Fibroblast of lung (primary cell): Measurements from ENCODE around the gene LY6G6F. TPM values are rescaled to one million over a fixed set of nuclear protein-coding genes. Genes with fewer than 3 reads are reported as not detected.

ENCODE experiments used
- DNase-seq, 2 donors: peaks; one replicate each; pipeline versions ENCODE4 v3.0.0 to v3.0.0-alpha.2; 2010; ENCODE audit warnings: low read depth in 2 of 2
- H2AFZ ChIP-seq: 2 replicates; pipeline ENCODE4 v1.5.1; 2012; ENCODE audit warnings: low read length, control low read depth, inconsistent platforms
- H3K27ac ChIP-seq: 2 replicates; pipeline ENCODE4 v1.5.1; 2011; ENCODE audit warnings: low read length, control low read depth; ENCODE audit not compliant: insufficient read depth
- H3K27me3 ChIP-seq: 2 replicates; pipeline ENCODE4 v1.5.1; 2011; ENCODE audit warnings: mild to moderate bottlenecking, low read length; ENCODE audit not compliant: control insufficient read depth, insufficient read depth
- H3K36me3 ChIP-seq: 2 replicates; pipeline ENCODE4 v1.5.1; 2011; ENCODE audit warnings: low read length; ENCODE audit not compliant: control insufficient read depth, insufficient read depth
- H3K4me1 ChIP-seq: 2 replicates; pipeline ENCODE4 v1.5.1; 2011; ENCODE audit warnings: low read length; ENCODE audit not compliant: control insufficient read depth, insufficient read depth; ENCODE audit errors: extremely low read depth
- H3K4me2 ChIP-seq: 2 replicates; pipeline ENCODE4 v1.5.1; 2011; ENCODE audit warnings: low read length, control low read depth; ENCODE audit not compliant: insufficient read depth; ENCODE audit errors: extremely low read depth
- H3K4me3 ChIP-seq, 4 experiments: fragments of 200-600 bp in 1 of 4; sonication (generic) in 1 of 4; replicated peaks in 1 of 4; 2 replicates each; pipeline ENCODE4 v1.5.1; 2011 to 2016; ENCODE audit warnings: low read length in 4 of 4, low read depth in 3 of 4, mild to moderate bottlenecking in 3 of 4, control low read depth in 2 of 4, inconsistent platforms in 1 of 4, mixed read lengths in 1 of 4; ENCODE audit not compliant: insufficient read depth in 1 of 4; ENCODE audit errors: control extremely low read depth in 1 of 4
- H3K79me2 ChIP-seq: 2 replicates; pipeline ENCODE4 v1.5.1; 2012; ENCODE audit warnings: mild to moderate bottlenecking, low read length, inconsistent platforms; ENCODE audit not compliant: control insufficient read depth, insufficient read depth
- H3K9ac ChIP-seq: 2 replicates; pipeline ENCODE4 v1.5.1; 2011; ENCODE audit warnings: mild to moderate bottlenecking, low read length, control low read depth; ENCODE audit not compliant: insufficient read depth
- H3K9me3 ChIP-seq: 2 replicates; pipeline ENCODE4 v1.5.1; 2012; ENCODE audit warnings: low read depth, low read length; ENCODE audit not compliant: control insufficient read depth, insufficient read depth
- H4K20me1 ChIP-seq: 2 replicates; pipeline ENCODE4 v1.5.1; 2011; ENCODE audit warnings: low read length; ENCODE audit not compliant: control insufficient read depth, insufficient read depth; ENCODE audit errors: extremely low read depth
- EZH2 ChIP-seq: IDR thresholded peaks from 2 replicates; pipeline ENCODE4 v1.5.1; 2012; ENCODE audit warnings: low read length, control low read depth, mild to moderate bottlenecking; ENCODE audit errors: missing control alignments
- polyA plus RNA-seq, 2 donors: library from polyadenylated mRNA; depleted of rRNA in 1 of 2; stranded (reverse) in 1 of 2; unstranded in 1 of 2; fragments of >200 nt; gene quantifications; 2 replicates each; pipeline ENCODE4 v1.2.1, GENCODE V29; 2011 to 2012; ENCODE audit warnings: missing spikeins in 1 of 2
- total RNA-seq: library from RNA; depleted of rRNA; stranded (reverse); fragments of >200 nt; gene quantifications from 2 replicates; pipeline ENCODE4 v1.2.1, GENCODE V29; 2014
- TF ChIP-seq, protein P1 (sequence below), 2 donors: IDR thresholded peaks in 1 of 2; conservative IDR thresholded peaks in 1 of 2; 1 replicate in 1 of 2; 2 replicates in 1 of 2; pipeline ENCODE4 v1.5.1; 2011 to 2012; ENCODE audit warnings: low read length in 2 of 2, control low read depth in 1 of 2, inconsistent platforms in 1 of 2, low read depth in 1 of 2, mild to moderate bottlenecking in 1 of 2

Gene LY6G6F
- total and polyA plus RNA-seq, 2 donors (not counting 1 experiment from before 2014, with no cell fraction given) = not detected

DNA sequence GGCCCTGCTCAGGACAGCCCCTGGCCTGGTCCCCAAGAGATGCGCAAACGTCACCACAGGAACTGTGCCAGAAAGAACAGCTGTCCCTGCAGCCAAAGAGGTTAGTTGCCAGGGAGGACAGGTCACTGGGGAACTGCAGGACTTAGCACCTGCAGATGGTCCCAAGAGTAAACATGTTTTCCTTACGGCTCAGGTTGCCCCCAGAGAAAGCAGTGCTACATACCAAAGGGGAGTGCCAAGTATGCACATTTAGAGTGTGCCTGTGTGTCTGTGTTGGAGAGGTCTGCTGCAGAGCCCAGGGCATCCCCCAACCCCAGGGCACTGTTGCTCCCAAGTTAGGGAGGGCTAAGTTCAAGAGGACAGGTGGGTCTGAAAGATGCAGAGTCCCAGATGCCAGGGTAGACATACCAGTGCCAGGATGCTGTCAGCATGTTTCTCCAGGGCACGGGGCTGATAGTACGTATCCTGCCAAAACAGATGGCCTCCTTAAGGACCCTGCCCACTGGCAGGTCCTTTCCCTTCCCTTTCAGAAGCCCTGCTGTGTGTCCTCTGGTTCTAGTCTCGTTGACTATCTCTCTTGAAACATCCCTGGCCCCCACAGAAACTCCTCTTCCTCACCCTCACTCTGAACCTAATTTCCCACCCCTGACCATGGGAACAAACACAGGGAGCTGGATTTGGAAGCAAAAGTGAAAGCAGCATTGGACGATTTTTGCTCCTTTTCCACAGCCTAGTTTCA is 4.8 kb upstream of the LY6G6F start:
- no peaks in the 10 kb centered on the region for H3K36me3 ChIP-seq
- H3K4me2 ChIP-seq = peak overlapping the region; percentile 98
- DNase-seq = peak; percentile 7 to 51
- H3K9ac ChIP-seq = peak overlapping the region; percentile 96
- H3K4me1 ChIP-seq = peaks cover 8% of the 10 kb centered on the region
- TF ChIP-seq, protein P1, sequence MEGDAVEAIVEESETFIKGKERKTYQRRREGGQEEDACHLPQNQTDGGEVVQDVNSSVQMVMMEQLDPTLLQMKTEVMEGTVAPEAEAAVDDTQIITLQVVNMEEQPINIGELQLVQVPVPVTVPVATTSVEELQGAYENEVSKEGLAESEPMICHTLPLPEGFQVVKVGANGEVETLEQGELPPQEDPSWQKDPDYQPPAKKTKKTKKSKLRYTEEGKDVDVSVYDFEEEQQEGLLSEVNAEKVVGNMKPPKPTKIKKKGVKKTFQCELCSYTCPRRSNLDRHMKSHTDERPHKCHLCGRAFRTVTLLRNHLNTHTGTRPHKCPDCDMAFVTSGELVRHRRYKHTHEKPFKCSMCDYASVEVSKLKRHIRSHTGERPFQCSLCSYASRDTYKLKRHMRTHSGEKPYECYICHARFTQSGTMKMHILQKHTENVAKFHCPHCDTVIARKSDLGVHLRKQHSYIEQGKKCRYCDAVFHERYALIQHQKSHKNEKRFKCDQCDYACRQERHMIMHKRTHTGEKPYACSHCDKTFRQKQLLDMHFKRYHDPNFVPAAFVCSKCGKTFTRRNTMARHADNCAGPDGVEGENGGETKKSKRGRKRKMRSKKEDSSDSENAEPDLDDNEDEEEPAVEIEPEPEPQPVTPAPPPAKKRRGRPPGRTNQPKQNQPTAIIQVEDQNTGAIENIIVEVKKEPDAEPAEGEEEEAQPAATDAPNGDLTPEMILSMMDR (conservative IDR thresholded peaks at IDR 0.05 in 1 of 2, IDR thresholded peaks at IDR 0.05 in 1 of 2; ENCODE audit: low read depth in 1 of 2, low read length in 2 of 2) = no peak
- no peak for TF ChIP-seq EZH2
- peak overlapping the region; percentile 76 to 93 (median 82) for H3K4me3 ChIP-seq
- no peak overlapping the region for H2AFZ ChIP-seq
- peaks cover 22% of the 10 kb centered on the region for H3K79me2 ChIP-seq
- H3K9me3 ChIP-seq = no peaks in the 10 kb centered on the region
- no peaks in the 10 kb centered on the region for H4K20me1 ChIP-seq
- peak overlapping the region; percentile 98 for H3K27ac ChIP-seq
- H3K27me3 ChIP-seq = no peaks in the 10 kb centered on the region

DNA sequence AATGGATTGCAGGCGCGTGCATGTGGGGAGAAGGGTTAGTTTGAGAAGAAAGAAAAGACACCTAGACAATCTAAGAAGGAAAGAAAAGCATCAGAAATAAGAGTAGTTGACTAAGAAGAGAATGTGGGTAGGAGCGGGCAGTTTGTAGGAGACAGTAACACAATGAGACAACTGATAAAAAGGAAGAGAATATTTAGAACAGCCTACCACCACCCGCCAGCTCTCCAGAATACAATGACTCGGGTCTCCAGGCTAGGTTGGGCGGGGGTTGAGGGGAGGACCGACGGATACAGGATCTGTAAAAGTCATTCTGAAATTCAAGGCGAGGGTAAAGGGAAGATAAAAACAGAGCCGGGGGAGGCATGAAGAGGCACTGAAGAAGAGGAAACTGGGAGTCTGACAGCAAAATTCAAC is 4.3 kb upstream of the LY6G6F start:
- peak overlapping the region; percentile 98 for H3K27ac ChIP-seq
- peaks cover 8% of the 10 kb centered on the region for H3K4me1 ChIP-seq
- no peaks in the 10 kb centered on the region for H4K20me1 ChIP-seq
- DNase-seq = peak in 1 of 2 donors; percentile 26
- H3K4me2 ChIP-seq = peak overlapping the region; percentile 98
- H3K79me2 ChIP-seq = peaks cover 22% of the 10 kb centered on the region
- H3K4me3 ChIP-seq = peak overlapping the region; percentile 76 to 93 (median 82)
- peak overlapping the region; percentile 77 for H2AFZ ChIP-seq
- no peak for TF ChIP-seq EZH2
- TF ChIP-seq, protein P1 (conservative IDR thresholded peaks at IDR 0.05 in 1 of 2, IDR thresholded peaks at IDR 0.05 in 1 of 2; ENCODE audit: low read depth in 1 of 2, low read length in 2 of 2) = no peak
- no peaks in the 10 kb centered on the region for H3K9me3 ChIP-seq
- no peaks in the 10 kb centered on the region for H3K36me3 ChIP-seq
- H3K27me3 ChIP-seq = no peaks in the 10 kb centered on the region
- H3K9ac ChIP-seq = peak overlapping the region; percentile 96

DNA sequence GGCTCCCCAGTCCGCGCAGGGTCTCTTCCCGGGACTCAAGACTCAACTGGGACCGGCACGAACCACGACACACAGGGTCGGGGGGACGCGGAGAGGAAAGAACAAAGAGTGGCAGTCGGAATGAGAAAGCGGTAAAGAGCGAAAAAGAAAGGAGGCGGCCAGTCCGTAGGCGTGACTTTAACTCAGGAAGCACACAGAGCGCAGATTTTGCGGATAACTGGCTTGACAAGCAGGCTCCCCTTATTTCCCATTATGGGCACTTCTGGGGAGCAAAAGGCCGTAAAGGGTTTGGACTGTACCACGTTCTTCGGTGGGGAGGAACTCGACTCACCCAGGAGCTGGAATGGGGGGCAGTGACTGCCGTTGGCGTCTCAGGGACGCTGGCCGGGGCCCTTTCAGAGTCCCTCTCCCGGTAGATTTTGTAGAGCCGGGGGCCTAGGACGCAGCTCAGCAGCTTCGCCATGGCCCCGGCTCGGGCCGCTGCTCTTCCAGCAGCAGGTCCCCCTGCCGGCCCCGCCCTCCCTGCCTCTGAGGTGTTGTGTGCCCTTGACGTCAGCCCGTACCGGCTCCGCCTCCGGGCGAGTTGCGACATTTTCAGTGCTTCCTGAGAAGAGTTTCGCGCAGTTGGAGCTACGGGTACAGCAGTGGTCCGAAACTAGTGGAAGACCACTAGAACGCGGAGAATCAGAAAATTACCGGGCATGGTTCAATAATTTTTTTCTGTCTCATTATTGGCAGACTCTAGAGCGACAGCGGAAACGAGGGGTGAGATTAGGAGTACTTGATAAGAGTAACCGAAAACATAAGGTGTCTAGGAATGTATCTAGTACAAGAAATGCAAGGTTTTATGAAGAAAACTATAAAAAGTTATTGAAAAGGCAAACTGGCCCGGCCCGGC is 3.6 kb upstream of the LY6G6F start, which contains the start of gene ABHD16A:
TSS of gene ABHD16A (minus strand) at position 506 of the 898 bp plus-strand sequence. CDS start at position 463, 43 bp downstream.
- Histone ChIP-seq H3K27ac (peak within 1 kb of the TSS; percentile 98), H2AFZ (peak within 1 kb of the TSS; percentile 93), H3K27me3 (no peaks in the 10 kb centered on the region), H3K9me3 (no peaks in the 10 kb centered on the region), H3K9ac (peak within 1 kb of the TSS; percentile 96), H3K4me3 (peak within 1 kb of the TSS; percentile 76 to 93 (median 82)), H3K4me2 (peak within 1 kb of the TSS; percentile 98), H3K4me1 (peaks cover 8% of the 10 kb centered on the region), H3K79me2 (peaks cover 22% of the 10 kb centered on the region), H4K20me1 (no peaks in the 10 kb centered on the region), H3K36me3 (no peaks in the 10 kb centered on the region)
- TF ChIP-seq, protein P1 (conservative IDR thresholded peaks at IDR 0.05 in 1 of 2, IDR thresholded peaks at IDR 0.05 in 1 of 2; ENCODE audit: low read depth in 1 of 2, low read length in 2 of 2) = no peak
- no peak for TF ChIP-seq EZH2
- peak; percentile 98 to 99 for DNase-seq
